Jurkat, Clone E6-1 (cell line): ENCODE measurements around the gene TLL1.

Experiments
- DNase-seq: peaks from one replicate; pipeline ENCODE4 v3.0.0-alpha.2; 2011; ENCODE audit warnings: low read depth, low spot score
- H3K4me3 ChIP-seq: 2 replicates; pipeline ENCODE4 v1.5.1; 2011; ENCODE audit warnings: mild to moderate bottlenecking, low read length, control low read depth, moderate library complexity

The TLL1 gene

GRCh38 chr4:166019441-166020220 is 146.6 kb downstream of the TLL1 start:
- no peak for DNase-seq
- no peak overlapping the region for H3K4me3 ChIP-seq

- H3K4me3 ChIP-seq, result no peak overlapping the region
- no peak for DNase-seq
These were observed 148.6 kb downstream of the TLL1 start for GRCh38 chr4:166021617-166022016.

- H3K4me3 ChIP-seq, result no peak overlapping the region
- no peak for DNase-seq
These were observed 161.9 kb downstream of the TLL1 start for GRCh38 chr4:166034965-166035364.

GRCh38 chr4:166039822-166040221 is 166.8 kb downstream of the TLL1 start:
- peak; percentile 88 for DNase-seq
- peak overlapping the region; percentile 9 for H3K4me3 ChIP-seq

- DNase-seq, result no peak
- H3K4me3 ChIP-seq, result no peak overlapping the region
These were observed 169.5 kb downstream of the TLL1 start for GRCh38 chr4:166042510-166043055.

- no peak overlapping the region for H3K4me3 ChIP-seq
- no peak for DNase-seq
These were observed 170.8 kb downstream of the TLL1 start for GRCh38 chr4:166043801-166044200.

- H3K4me3 ChIP-seq, result no peak overlapping the region
These were observed 171.8 kb downstream of the TLL1 start for GRCh38 chr4:166044871-166045270.

GRCh38 chr4:166045457-166045856 is 172.4 kb downstream of the TLL1 start:
- peak; percentile 71 for DNase-seq
- H3K4me3 ChIP-seq, result peak overlapping the region; percentile 39

More at GRCh38 chr4:166044871-166045270, 171.8 kb downstream of the TLL1 start:
- no peak for DNase-seq

GRCh38 chr4:166049036-166049435 is 176.0 kb downstream of the TLL1 start:
- no peak for DNase-seq
- H3K4me3 ChIP-seq, result no peak overlapping the region

- H3K4me3 ChIP-seq, result no peak overlapping the region
- no peak for DNase-seq
These were observed 191.7 kb downstream of the TLL1 start for GRCh38 chr4:166064721-166065120.

- H3K4me3 ChIP-seq, result no peak overlapping the region
- no peak for DNase-seq
These were observed 192.3 kb downstream of the TLL1 start for GRCh38 chr4:166065324-166065723.

GRCh38 chr4:166066936-166067335 is 193.9 kb downstream of the TLL1 start:
- no peak overlapping the region for H3K4me3 ChIP-seq
- DNase-seq, result no peak

- no peak for DNase-seq
These were observed 194.9 kb downstream of the TLL1 start for GRCh38 chr4:166067915-166068314.

GRCh38 chr4:166073783-166074182 is 200.7 kb downstream of the TLL1 start:
- no peak for DNase-seq
- no peak overlapping the region for H3K4me3 ChIP-seq

More at GRCh38 chr4:166067915-166068314, 194.9 kb downstream of the TLL1 start:
- no peak overlapping the region for H3K4me3 ChIP-seq

GRCh38 chr4:166075599-166075998 is 202.6 kb downstream of the TLL1 start:
- no peak overlapping the region for H3K4me3 ChIP-seq
- no peak for DNase-seq

GRCh38 chr4:166077782-166078181 is 204.7 kb downstream of the TLL1 start:
- no peak for DNase-seq
- H3K4me3 ChIP-seq, result no peak overlapping the region

GRCh38 chr4:166078383-166078782 is 205.3 kb downstream of the TLL1 start:
- DNase-seq, result no peak
- H3K4me3 ChIP-seq, result no peak overlapping the region

GRCh38 chr4:166078955-166079354 is 205.9 kb downstream of the TLL1 start:
- no peak overlapping the region for H3K4me3 ChIP-seq
- DNase-seq, result no peak

GRCh38 chr4:166087569-166087968 is 214.5 kb downstream of the TLL1 start:
- DNase-seq, result no peak
- no peak overlapping the region for H3K4me3 ChIP-seq

- DNase-seq, result no peak
- no peak overlapping the region for H3K4me3 ChIP-seq
These were observed 215.5 kb downstream of the TLL1 start for GRCh38 chr4:166088576-166088975.

- H3K4me3 ChIP-seq, result no peak overlapping the region
- DNase-seq, result no peak
These were observed 218.1 kb downstream of the TLL1 start for GRCh38 chr4:166091146-166091545.
